Activated naive CD4-positive, alpha-beta T cell treated with anti-CD3 and anti-CD28 coated beads for 36 hours (primary cell): ENCODE measurements around the gene SMARCE1. TPM values are rescaled to one million over a fixed set of nuclear protein-coding genes. Genes with fewer than 3 reads are reported as not detected.

Experiments
- total RNA-seq, 2 experiments: library from RNA; stranded (reverse); gene quantifications; one replicate each; pipeline ENCODE4 v1.2.3, GENCODE V29; 2021

Gene SMARCE1
- total RNA-seq, 2 experiments from 2014 or later: 102 to 112 TPM

Other genes with a start within 250 kb of the SMARCE1 start
- 100 to 1,000 TPM; 410 to 416 TPM for gene TOP2A, start 229.9 kb downstream of the SMARCE1 start, total RNA-seq
- gene IGFBP4, start 204.4 kb downstream of the SMARCE1 start, total RNA-seq: 1 to 10 TPM; 8.8 to 9.2 TPM
- 1 to 10 TPM; 4.7 to 5.9 TPM for gene TNS4, start 146.2 kb downstream of the SMARCE1 start, total RNA-seq
- gene CCR7, start 82.3 kb downstream of the SMARCE1 start, total RNA-seq: 100 to 1,000 TPM; 150 to 156 TPM
- gene KRT222, start 17.4 kb upstream of the SMARCE1 start, total RNA-seq: not detected
- gene KRT24, start 55.9 kb upstream of the SMARCE1 start, total RNA-seq: not detected
- not detected for gene KRT25, start 107.5 kb upstream of the SMARCE1 start, total RNA-seq
- gene KRT26, start 124.4 kb upstream of the SMARCE1 start, total RNA-seq: not detected
- gene KRT27, start 134.7 kb upstream of the SMARCE1 start, total RNA-seq: not detected
- gene KRT28, start 152.1 kb upstream of the SMARCE1 start, total RNA-seq: not detected
- 10 to 100 TPM; 32.5 to 34.7 TPM for gene KRT10, start 174.8 kb upstream of the SMARCE1 start, total RNA-seq
- gene KRT12, start 219.4 kb upstream of the SMARCE1 start, total RNA-seq: not detected
- gene KRT20, start 237.4 kb upstream of the SMARCE1 start, total RNA-seq: not detected